Renal cortical epithelial cell (primary cell): ENCODE results near the gene RUBCN. TPM values are rescaled to one million over a fixed set of nuclear protein-coding genes. Genes with fewer than 3 reads are reported as not detected.

Source experiments
- DNase-seq: peaks from one replicate; pipeline ENCODE4 v3.0.0-alpha.2; 2011; ENCODE audit warnings: low read depth
- total RNA-seq: library from RNA; depleted of rRNA; stranded (reverse); fragments of >200 nt; gene quantifications from 2 replicates; pipeline ENCODE4 v1.2.3, GENCODE V29; 2014

The RUBCN gene
- 11.5 and 13.9 TPM in 2 replicates for total RNA-seq

GRCh38 chr3:197736491-197737318 lies at the start of gene RUBCN:
Gene RUBCN (minus strand): TSS chr3:197736904. CDS start chr3:197736719, 185 bp downstream.
- peak; percentile 85 for DNase-seq

- no peak for DNase-seq
These were observed 47.4 kb upstream of the RUBCN start for GRCh38 chr3:197784019-197784585.

DNA sequence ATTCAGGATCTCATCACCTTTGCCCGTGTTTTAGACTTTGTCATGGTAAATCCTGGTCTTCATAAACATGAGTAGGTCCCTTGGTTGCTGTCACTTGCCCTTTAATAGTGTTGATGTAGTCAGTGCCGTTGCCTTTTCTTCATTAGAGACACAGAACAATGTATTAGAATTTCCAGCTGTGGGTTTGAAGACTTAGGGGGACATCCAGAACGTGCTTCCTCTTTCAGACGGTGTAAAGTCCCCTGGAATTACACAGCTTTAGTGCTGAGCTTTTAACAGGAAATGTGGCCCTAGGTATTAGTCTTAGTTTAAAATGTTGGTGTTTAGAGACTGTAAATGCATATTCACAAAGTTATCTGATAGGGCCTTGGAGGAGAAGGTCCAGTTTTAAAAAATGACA lies 45.5 kb upstream of the RUBCN start:
- no peak for DNase-seq

DNA sequence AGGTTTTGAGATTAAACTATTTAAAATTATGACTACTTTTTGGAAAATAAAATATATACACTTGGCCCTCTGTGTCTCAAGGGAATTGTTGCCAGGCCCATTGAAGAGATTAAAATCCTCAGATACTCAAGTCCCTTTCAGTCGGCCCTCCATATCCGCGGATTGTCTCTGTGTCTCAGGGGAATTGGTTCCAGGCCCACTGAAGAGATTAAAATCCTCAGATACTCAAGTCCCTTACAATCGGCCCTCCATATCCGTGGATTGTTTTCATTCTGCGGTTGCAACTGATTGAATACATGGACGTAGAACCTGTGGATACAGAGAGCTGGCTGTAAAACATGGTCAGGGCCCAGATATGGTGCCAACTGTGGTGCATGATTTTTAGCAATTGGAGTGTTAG lies 38.6 kb upstream of the RUBCN start:
- DNase-seq = no peak

DNA sequence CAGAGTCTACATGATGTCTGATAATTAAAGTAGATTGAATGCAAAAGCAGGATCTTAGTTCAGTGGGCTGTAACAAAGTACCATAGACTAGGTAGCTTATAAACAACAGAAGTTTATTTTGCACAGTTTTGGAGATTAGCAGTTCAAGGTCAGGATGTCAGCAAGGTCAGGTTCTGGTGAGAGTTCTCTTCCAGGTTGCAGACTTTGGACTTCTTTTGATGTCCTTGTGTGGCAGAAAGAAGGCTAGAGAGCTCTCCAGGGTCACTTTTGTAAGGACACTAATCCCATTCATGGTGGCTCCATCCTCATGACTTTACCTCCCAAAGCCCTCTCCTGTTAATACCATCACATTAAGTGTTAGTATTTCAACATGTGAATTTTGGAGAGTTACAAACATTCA lies 25.1 kb upstream of the RUBCN start:
- DNase-seq = no peak

DNA sequence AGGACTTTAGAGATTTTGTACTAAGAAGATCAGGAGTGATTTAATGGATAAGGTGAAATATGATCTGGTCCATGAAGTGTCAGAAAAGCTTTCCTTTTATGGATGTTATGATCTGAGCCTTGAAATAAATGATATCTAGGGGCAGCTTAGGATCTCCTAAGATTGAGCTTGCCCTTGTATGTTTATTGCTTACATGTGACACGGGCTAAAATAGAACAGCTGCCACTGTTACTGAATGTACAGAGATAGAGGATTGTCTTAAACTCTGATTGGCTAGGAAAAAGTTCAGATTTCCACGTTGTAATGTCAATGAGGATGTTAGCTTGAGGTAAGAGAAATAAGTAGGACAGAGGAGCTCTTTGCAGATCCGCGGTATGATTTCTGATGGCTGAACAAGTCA lies 21.8 kb upstream of the RUBCN start:
- no peak for DNase-seq

- no peak for DNase-seq
These were observed 20.0 kb upstream of the RUBCN start for GRCh38 chr3:197756704-197757103.

GRCh38 chr3:197753263-197753662 lies 16.6 kb upstream of the RUBCN start:
- DNase-seq = no peak

- no peak for DNase-seq
These were observed 15.4 kb upstream of the RUBCN start for GRCh38 chr3:197752107-197752506.

DNA sequence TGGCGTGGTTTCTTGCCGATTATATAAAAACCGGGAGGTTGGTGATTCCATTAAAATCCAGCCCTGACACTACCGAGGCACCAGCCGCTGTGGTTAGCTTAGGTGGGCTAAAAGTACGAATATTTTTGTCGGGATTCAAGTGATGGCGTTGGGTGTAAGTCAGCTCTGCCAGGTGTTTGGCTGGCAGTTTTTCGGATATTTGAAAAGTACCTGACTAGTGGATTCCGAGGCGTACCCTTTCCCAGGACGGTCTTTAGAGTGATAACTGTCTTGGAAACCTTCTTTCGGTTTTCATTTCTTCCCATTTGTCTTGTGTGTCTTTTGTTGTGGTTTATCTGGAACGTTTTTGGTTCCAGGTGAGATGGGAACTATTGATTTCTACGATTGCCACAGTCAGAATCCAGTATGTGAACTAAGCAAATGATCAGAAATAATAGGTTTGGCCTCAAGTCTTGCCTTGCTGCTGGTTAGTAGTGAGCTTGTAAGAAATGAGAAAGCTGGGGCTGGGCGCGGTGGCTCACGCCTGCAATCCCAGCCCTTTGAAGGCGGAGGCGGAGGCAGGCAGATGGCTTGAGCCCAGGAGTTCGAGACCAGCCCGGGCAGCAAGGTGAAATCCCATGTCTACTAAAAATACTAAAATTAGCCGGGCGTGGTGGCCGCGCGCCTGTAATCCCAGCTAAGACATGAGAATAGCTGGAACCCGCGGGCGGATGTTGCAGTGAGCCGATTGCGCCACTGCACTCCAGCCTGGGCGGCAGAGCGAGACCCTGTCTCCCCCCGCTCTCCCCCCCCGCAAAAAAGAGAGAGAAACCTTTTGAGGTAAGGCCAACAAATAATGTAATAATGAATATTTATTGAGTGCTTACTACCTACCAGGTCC lies 14.4 kb upstream of the RUBCN start:
- DNase-seq = no peak

GRCh38 chr3:197750396-197750831 lies 13.7 kb upstream of the RUBCN start:
- peak; percentile 41 for DNase-seq

DNA sequence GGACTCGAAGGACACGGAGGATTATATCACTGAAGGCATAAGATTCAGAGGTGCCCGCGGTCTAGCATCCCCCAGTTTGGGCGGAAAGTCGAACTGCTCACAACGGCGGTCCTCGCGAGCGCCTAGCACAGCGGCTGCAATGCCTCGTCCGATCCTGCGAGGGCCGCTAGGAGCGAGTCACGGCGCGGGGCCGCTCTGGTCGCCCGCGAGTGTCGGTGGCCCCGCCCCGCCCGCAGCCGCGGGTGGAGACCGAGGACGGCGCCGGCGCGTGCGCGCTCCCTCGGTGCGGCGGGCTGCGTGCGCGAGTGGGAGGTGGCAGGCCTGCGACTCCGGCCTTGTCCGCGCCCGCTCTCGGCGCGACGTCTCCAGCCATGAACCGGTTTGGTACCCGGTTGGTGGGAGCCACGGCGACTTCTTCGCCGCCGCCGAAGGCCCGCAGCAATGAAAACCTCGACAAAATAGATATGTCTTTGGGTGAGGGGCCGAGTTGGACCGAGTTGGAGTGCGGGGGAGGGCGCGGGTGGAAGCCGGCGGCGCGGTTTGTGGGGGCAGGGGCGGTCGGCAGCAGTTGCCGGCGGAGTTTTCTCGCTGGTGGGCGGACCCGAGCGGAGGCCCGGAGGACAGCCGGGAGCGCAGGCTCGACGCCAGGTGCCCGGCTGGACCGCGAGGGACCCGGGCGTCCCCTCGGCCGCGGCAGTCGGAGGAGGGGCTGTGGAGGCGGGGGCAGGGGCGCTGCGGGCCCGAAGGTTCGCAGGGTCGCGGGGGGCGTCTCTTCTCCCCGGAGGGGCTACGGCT lies 13.1 kb upstream of the RUBCN start, which contains the start of gene FYTTD1:
Gene FYTTD1, plus strand, starts transcription at position 283 of the 795 bp plus-strand sequence. Its CDS starts 89 bp downstream, at position 372.
- DNase-seq = peak; percentile 52

DNA sequence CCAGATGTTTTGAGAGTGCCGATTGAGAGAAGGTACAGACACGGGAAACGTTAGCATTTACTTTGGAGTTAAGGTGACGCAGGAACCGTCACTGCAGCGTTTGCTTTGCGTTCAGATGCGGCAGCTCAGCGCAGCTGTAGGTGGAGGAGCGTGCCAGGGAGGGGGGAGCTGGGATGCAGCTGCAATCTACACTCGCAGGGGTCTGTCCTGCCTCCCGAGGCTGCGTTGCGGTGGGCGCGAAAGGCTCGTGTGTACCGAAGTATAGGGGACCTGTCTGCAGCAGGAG lies 12.6 kb upstream of the RUBCN start:
- no peak for DNase-seq

GRCh38 chr3:197748597-197749314 lies 12.1 kb upstream of the RUBCN start:
- DNase-seq = peak; percentile 44

GRCh38 chr3:197746801-197747237 lies 10.1 kb upstream of the RUBCN start:
- DNase-seq = no peak

DNA sequence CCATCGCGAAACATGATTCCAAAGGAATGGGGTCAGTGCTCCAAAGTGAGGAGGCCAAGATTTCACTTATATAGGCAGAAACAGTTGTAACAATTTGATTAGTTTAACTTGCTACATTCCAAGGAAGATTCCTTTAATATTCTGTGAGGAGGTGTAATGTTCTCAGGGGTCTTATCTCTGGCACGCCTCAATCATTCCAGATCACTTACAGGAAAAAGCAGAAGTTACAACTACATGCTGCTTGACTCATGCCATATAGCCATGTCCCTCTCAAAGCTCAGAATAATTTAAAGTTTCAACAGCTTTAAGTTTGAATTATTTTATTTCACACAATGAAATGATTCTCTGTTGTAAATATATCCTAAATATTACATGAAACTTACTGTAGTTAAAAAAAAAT lies 9.5 kb upstream of the RUBCN start:
- no peak for DNase-seq

DNA sequence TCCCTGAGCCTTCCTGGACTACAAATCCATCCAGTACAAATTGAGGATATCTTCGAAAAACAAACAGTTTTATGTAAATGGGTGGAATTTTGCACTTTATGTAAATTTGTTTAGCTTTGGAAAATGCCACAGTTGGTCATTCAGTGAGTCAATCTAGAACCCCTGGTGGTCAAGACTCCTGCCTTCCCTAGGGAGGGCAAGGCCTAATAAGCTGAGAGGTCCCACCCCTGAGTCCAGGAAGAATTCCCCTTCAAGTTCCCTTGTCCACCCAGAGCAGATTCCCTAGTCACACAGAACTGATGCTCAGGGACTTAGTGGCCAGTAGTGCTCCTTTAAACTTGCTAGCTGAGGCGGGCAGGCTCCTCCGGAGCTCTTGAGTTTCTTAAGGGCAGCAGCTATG lies 6.1 kb upstream of the RUBCN start:
- DNase-seq = no peak

GRCh38 chr3:197737749-197738462 lies 1.2 kb upstream of the RUBCN start:
- DNase-seq = no peak

GRCh38 chr3:197737319-197737649 lies 580 bp upstream of the RUBCN start:
- no peak for DNase-seq

DNA sequence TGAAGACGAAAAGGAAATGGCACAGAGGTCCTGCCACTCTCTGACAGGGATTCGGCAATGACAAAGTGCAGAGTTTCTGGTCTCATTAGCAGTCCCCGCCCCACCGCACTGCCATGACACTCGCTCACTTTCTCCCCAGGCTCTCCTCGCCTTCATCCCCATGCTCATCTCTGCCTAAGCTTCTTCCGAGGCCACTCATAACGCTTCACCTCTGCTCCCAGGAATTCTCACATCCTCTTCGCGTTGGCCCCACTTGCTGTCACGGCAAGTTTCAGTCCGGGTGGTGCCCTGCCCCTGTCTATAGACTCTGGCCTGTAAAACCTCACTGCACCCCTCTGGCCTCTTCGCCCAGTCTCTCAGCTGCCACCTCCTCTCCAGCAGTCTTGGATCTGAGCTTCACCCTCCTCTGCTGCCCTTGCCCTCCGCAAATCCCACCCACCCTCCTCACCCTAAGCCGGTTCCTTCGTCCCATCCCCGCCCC lies 654 bp downstream of the RUBCN start:
- no peak for DNase-seq
